SKM-1 treated with dmso at 0.1 percent for 144 hours (cell line): ENCODE measurements around the gene IMMP1L.

Experiments used
- DNase-seq: peaks from one replicate; lab custom pipeline; 2025; ENCODE audit not compliant: unreplicated experiment; lab: John Stamatoyannopoulos, UW

IMMP1L gene

DNA sequence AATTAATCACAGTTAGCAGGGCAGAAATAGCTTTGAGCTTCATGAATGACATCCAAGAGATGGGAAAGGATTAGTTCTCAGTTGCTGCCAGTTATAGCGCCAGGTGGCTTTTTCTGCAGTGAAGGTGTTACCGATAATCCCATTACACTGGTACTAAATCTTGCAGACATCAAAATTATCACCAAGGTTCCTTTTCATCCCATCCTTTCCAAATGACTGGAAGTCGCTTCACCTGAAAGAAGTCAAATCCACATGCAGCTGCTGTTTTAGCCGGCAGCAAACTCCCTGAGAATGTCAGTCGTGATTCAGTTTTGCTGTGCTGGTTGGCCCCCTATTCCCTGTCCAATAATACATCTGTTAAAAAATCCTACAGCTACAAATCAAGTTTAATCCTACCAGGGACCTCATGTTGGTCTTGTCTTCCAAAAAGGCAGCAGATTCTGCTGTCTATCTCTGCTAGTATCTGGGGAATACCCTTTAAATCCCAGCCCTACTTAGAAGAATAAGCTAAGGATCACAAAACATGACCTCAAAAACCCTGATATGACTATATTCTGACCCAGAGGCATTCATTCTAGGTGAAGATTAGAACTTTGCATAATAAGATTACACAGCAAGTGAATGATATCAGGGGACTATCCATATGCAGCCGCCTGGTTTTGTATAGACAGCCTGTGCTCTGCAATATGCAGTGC is 31.7 kb downstream of the IMMP1L start:
- DNase-seq = no peak

DNA sequence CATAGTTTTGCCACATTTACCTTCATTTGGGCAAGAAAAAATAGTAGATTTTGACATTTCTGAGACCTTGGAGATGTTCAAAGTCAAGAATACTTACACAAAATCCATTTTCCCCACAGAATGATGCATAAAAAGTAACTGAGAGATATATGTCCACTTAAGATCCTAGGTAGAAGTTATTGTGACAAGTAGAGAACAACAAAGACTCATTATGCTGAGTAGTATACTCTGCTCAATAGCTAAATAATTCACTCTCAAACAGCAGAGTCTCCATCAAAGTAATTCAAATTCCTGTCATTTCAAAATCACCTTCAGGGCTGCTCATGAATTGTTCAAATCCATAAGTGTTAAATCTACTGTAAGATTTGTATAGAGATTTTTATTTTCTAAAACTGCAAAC is 35.3 kb downstream of the IMMP1L start:
- DNase-seq = no peak

DNA sequence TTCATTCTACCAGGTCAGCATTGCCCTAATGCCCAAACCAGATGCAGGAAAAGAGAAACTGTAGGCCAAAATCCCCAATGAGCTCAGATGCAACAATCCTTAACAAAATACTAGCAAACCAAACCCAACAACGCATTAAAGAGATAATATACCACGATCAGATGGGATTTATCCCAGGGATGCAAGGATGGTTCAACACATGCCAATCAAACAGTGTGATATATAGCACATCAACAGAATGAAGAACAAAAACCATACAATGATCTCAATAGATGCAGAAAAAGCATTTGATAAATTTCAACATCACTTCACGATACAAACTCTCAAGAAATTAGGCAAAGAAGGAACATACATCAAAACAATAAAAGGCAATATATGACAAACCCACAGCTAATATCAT is 45.0 kb downstream of the IMMP1L start:
- DNase-seq = no peak

DNA sequence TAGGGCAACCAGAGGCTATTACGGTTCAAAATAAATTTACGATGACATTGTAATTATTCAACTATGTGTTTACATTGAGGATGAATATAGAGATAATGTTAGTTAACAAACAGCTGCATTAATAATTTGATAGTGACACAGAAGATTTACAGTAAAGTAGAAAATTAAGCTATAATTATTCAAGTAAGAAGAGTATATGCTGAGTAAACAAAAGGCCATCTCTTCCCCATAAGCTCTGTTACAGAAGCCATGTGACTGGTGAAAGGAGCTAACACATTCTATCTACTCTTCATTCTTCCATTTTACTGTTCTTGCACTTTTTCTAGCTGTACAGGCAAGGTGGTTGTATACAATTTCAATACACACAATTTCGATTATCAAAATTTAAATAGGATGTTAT is 54.2 kb downstream of the IMMP1L start:
- DNase-seq = no peak

DNA sequence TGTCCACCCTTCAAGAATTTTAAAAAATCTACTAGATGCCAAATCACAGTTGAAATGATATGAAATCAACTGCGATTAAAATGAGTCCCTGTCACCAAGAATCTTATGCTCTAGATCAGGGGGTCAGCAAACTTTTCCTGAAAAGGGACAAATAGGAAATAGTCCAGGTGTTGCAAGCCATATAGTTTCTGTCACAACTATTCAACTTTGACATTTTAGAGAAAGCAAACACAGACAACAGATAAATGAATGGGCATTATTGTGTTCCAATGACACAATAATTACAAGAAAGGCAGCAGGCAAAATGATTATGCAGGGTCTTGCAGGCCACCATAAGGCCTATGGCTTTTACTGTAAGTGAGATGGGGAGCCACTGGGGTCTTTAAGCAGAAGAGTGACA is 58.6 kb downstream of the IMMP1L start:
- DNase-seq = no peak

DNA sequence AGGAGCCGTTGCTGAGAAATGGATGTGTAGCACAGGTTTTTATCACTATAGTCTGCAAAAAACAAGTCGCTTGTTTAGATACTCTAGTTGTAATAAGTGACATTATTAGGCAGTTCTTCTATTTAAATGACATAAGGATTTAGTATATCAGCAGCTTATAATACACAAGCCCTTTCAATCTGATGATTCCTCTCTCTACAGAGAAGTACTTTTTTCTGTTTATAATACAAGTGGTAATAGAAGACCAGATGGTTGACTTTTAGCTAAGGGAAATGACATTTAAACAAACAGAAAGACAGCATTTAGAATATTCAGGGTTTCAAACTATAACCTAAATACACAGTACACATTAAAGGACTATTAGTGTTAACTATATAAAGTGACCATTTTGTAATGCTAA is 60.4 kb downstream of the IMMP1L start:
- no peak for DNase-seq

DNA sequence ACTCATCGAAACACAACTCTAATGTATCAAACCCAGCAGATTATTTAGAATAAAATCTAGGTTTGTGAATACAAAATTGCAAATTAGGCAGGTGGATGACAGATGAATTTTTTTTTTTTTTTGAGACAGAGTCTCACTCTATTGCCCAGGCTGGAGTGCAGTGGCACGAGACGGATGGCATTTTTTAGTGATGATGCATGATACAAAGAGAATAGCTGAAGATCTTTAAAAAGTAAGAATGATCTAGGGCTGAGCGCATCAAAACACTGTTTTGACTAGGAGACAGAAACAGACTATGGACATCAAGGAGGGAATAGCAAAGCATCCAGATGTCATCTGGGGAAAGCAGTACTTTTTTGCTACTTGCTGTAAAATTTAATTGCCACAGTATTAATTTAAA is 63.8 kb downstream of the IMMP1L start:
- no peak for DNase-seq

DNA sequence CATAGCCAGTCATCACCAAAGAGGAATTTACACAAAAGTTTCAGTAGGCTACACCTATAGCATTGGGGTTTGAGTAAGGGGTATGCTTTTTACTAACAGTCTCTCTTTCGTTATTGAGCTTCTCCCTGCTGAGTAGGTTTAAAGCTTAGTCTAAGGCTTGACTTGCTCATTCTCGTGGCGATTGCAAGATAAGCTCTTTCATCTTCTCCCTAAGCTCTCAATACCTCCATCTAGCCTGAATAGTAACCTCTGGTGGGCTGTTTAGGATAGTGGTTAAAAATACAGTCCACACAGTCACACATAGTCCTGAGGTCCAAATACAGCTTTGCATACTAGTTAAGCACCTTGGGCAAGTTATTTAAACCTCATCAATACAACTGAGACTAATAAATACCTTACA is 65.6 kb downstream of the IMMP1L start:
- DNase-seq = no peak

DNA sequence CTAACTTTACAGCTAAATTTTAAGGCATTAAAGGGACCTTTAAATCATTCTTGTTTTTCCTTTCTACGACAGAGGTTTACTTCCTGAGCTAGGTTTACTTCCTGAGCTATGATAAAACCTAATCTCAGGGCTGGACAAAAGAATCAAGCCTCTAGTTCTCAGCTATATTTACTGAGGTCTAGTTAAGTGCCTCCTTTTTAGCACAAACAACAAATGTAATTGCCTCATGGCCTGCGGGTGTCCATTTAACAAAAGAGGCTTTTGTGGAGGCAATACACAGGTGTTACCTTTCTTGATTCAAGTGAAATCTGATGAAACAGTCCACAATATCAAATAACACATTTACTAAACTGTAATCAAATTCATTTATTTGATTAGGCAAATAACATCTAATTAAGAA is 67.3 kb downstream of the IMMP1L start:
- DNase-seq = no peak

DNA sequence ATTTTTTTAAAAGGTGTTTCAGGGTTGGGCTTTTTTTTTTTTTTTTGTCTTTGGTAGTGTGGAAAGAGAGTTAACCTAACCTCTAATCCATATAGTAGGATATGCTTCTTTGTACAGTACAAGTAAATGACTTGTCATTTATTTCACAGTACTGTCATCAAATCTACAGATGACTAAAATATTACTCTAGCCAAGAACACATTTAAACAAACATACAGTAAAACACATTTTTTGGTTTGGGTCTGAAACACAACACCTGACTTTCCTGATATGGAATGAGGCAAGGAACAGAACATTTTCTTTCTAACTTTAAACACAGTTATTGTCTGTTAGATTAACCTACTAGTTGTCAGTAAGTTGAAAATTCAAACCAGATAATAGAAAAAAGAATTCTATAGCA is 68.1 kb downstream of the IMMP1L start:
- no peak for DNase-seq

DNA sequence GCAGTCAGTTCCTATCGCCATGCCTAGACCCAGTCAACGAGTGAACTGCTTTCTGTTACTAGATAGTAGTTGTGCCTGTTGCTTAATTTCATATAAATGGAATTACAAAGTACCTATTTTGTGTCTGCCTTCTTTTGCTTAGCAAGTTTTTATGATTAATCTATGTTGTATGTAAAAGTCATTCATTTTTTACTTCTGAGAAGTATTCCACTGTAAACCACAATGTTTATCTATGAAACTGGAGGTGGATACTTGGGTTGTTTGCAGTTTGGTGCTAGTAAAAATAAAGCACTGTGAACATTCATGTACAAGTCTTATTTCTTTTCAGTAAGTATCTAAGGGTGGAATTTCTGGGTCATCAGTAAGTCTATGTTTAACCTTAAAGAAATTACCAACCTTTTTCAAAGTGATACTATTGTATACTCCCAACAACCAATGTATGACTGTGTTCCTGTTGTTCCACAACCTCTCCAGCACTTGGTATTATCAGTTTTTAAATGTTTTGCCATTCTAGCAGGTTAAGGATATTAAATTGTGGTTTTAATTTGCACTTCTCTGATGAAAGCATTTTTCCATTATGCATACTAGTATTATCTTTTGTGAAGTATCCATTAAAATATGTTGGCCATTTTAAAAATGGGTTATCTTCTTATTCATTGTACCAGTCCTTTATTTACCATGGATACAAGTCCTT is 71.5 kb downstream of the IMMP1L start:
- no peak for DNase-seq

DNA sequence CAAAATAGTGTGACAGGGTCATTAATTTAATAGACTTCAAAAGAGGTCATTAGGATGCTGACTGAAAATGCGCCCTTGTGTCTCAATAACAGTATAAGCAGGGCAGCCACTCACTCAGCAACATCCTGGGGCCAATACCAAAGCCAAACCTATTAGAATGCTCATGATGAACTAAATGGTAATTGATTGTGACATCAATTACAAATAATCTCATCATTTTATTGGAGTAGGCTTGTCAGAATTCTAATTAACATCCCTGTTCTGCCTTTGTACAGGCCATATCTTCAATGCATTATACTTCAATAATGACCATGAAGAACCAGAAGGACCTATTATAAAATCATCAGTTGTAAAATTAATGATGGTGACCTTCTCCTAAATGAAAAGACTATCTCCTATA is 75.6 kb downstream of the IMMP1L start:
- no peak for DNase-seq

DNA sequence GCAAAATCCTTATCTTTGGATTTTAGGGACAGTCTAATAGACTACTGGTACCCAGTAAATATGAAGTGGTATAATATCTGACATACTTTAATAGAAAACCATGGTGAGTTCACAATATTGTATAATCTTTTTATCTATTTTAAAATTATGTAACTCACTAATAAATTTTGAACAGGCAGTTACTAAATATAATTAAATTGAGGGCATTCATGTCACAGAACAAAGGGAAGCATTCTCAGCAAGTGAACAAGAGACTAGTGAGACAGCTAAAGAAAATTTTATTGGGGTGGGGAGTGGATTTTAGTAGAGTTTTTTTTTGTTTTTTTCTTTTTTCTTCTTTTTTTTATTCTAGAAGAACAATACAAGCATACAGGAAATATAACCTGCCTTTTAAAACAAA is 84.8 kb downstream of the IMMP1L start:
- DNase-seq = no peak

DNA sequence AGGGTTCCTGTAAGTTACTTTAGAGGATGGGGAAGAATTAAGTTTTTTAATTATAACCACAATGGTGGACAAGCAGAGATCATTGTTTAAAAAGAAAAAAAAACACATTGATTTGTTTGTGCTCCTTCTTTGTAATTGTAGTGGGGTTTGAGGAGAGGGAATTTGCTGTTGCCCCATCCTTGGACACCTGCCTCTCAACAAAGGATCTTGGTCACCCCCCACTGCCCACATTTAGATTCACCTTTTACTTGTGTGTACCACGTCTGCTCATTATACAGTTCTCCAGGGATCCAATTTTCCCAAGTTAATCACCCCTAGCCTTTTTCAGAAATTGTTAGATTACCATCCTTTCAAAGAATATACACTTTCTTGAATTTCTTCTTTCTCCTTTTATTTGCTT is 86.7 kb downstream of the IMMP1L start:
- no peak for DNase-seq

DNA sequence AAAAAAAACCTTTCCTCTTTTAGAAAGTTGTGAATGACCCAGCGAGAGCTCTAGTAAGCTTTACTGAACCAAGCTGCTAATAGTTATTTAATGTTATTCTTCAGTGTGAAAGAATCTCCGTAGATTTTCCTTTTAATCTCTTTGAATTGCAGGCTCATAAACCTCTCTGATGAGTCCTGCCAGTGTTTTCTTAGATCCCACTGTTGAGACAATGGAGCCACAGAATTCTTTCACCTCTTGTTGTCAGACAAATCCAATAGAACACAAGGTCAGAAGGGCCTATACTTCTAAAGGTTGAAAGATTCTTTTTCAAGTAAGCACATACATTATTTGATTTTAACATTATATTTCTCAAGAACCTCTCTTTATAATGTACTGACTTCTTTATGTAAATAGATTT is 87.6 kb downstream of the IMMP1L start:
- DNase-seq = no peak

DNA sequence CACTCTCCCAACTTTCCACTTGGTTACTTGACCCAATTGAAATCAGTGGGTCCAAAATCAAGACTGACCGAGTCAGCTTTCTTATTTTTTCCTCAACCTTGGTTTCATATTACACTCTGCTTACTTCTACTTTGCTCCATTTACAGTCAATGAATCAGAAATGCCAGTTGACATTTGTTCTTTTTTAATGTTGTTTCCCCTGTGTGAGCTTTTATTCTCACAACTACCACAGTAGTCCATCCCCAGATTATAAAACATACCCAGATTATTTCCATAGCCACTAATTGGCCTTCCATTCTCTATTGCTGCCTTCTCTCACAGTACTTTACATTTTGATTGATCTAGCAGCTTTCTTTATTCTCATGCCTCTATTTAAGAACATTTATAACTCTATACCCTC is 89.8 kb downstream of the IMMP1L start:
- no peak for DNase-seq

DNA sequence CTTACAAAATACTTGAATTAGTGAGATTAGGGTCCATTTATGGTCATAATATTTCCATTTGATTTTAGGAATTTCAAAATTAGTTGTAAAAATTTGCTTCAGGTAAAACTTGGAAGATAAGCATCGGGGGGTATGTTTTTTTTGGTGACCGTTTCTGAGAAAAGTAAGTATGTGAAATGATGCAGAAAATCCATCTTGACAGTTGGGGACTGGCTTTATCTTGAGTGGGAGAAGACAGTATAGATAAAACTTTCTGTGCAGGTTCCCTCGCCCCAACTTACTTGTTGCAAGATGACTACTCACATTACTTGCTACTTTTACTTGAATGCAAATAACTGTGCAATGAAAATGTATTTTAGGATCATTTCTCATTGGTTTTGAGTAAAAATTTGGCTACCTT is 90.3 kb downstream of the IMMP1L start:
- no peak for DNase-seq

DNA sequence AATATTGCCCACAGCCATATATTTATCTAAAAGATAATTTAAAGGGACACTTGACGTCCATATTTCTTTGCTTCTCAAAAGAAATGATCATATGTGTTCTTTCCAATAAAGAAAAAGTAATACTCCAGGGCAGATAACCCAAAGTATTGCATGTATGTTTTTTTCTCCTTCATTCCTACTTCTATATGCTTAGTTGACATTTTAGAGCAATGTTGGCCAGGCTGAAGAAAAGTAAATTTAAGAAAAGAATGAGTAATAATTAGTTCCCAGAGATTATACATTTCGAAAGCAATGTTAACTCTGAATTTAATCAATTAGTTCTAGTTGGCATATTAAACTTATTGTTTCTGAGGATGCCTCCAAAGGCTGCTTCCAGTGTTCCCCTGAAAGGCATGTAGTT is 91.6 kb downstream of the IMMP1L start:
- DNase-seq = no peak

DNA sequence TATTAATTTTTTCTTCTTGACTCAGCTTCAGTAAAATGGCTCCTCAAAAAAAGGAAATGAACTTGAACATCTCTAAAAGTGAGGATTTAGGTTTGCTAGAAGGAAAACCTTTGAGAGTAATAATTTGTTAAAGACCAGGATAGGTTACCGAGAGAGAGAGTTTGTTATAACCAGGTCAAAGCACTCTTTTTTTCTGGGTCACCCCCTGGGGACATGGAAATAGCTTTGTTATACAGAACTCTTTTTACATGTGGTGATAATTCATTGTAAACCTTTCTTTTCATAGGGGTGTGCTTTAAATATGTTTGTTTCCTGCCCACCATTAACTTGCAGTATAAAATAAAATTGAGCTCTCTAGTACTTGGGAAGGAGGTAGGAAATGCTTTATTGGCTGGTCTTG is 92.1 kb downstream of the IMMP1L start:
- DNase-seq = no peak

DNA sequence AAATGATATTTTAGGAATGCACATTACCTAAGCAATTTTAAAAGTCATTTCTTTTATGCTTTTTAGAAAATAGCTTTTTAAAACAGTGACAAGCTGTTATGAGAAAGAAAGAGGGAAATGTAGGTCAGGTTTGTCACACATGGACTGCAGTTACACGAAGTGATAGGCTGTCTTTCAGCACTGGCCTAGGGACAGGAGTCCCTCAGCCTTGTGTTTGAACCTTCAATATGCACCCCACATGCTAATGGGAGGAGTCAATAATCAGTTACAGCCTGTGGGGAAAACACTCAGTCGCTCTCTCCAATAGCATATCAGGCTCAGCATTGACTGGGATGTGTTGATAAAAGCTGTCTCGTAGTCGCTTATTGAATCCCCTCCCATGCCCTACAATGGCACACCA is 94.0 kb downstream of the IMMP1L start:
- no peak for DNase-seq

DNA sequence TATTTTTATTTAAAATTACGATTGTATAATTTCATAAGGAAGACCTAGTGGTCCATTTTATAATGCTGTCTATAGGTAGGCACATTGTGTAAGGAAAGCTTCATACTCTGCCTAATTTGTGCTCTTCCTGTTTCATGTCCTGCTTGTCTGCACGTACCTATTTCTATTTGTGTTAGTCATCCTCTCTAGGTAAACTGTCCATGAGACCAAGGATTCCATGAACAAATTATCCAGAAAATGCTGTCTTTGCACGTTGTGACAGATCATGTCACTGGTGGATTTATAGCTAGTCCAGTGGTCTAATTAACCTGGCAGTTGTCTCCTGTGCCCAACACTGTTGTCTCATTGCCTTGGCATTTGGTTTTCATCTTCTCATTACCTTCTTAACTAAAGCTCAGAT is 95.1 kb downstream of the IMMP1L start:
- no peak for DNase-seq

DNA sequence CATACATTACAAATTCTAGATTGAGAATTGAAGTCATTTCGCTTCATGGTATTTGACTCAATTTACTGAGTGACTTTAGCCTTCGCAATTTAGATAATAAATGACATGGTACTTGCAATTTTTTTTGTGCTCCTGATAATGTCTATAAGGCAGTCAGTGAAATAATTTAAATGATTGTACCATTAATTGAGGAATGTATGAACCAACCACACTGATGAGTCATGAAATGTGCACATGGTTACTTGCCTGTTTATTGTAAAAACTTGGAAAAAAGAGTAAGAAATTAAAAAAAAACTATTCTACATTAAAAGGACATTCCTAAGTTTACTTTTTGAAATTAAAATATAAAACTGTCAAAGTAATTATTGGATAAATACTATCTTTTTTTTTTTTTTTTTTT is 96.5 kb downstream of the IMMP1L start:
- DNase-seq = no peak

DNA sequence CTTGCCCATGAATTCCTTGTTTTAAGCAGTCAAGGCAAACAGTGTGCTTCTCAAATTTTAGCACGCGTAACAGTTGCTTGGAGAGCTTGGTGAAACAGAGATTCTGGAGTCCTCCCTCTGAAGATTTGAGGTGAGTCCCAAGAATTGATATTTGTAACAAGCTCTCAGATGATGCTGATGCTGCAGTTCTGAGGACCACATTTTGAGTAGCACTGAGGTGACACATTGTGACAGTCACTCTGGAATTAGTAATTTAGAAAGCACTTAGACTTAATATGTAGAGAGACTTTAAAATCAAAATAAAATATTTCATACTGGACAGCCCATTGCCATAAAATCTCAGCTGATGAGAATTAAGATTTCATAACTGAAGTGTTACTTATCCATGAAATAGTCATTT is 101.2 kb downstream of the IMMP1L start:
- DNase-seq = no peak
